Esophagus (tissue), 2 donors: Measurements from ENCODE around the gene TP53. TPM values are rescaled to one million over a fixed set of nuclear protein-coding genes. Genes with fewer than 3 reads are reported as not detected.
"Not testable (repeated sequence)": the region's sequence is repeated elsewhere in the genome, so short reads cannot be mapped to it uniquely, and the experiment has no call there.

ENCODE experiments used
- H3K27ac ChIP-seq, 2 donors: one replicate each; pipeline ENCODE4 v1.5.1; 2013; ENCODE audit warnings: low read depth in 2 of 2, mild to moderate bottlenecking in 2 of 2, inconsistent platforms in 1 of 2, low read length in 1 of 2, moderate library complexity in 1 of 2
- H3K27me3 ChIP-seq, 2 donors: one replicate each; pipeline ENCODE4 v1.6.1; 2013; ENCODE audit warnings: low read length in 2 of 2, control low read depth in 1 of 2, mild to moderate bottlenecking in 1 of 2; ENCODE audit not compliant: insufficient read depth in 2 of 2, control insufficient read depth in 1 of 2
- H3K36me3 ChIP-seq, 2 donors: one replicate each; pipeline ENCODE4 v1.6.1; 2013; ENCODE audit warnings: low read length in 1 of 2; ENCODE audit not compliant: control insufficient read depth in 2 of 2, insufficient read depth in 2 of 2
- H3K4me1 ChIP-seq, 2 donors: one replicate each; pipeline ENCODE4 v1.6.1; 2013; ENCODE audit warnings: low read length in 1 of 2; ENCODE audit not compliant: control insufficient read depth in 2 of 2, insufficient read depth in 2 of 2
- H3K4me3 ChIP-seq, 2 donors: one replicate each; pipeline ENCODE4 v1.5.1; 2013; ENCODE audit warnings: low read length in 2 of 2, mild to moderate bottlenecking in 2 of 2, low read depth in 1 of 2, moderate library complexity in 1 of 2
- H3K9me3 ChIP-seq, 2 donors: one replicate each; pipeline ENCODE4 v1.6.1; 2013; ENCODE audit warnings: mild to moderate bottlenecking in 2 of 2, low read depth in 1 of 2, low read length in 1 of 2, moderate library complexity in 1 of 2; ENCODE audit not compliant: control insufficient read depth in 2 of 2, insufficient read depth in 1 of 2
- WGBS, 2 donors: extraction: QIAGEN DNeasy Blood & Tissue Kit; methylation state at CpG; one replicate each; pipeline ENCODE4 v1.1.7; 2013; 5-methylcytosine and 5-hydroxymethylcytosine counted together
- polyA plus RNA-seq, 2 donors: library from polyadenylated mRNA; stranded (reverse); fragments of 200-250 nt; gene quantifications; one replicate each; pipeline ENCODE4 v1.2.3, GENCODE V29; 2013
- donor health status: healthy with polysubstance abuse.
- donor health status: Bipolar disorder and iron deficiency.

Gene TP53
- polyA plus RNA-seq, 2 donors: 20.5 to 22.3 TPM

GRCh38 chr17:7651665-7652387 lies 35.5 kb downstream of the TP53 start:
- H3K4me3 ChIP-seq: peak overlapping the region; percentile 33 to 48
- WGBS, 2 donors: 5 to 8% methylated on average over 43 to 54 of the region's 54 CpGs
- H3K9me3 ChIP-seq: no peaks in the 10 kb centered on the region
- peaks cover 0 to 5% of the 10 kb centered on the region in 2 donors for H3K27me3 ChIP-seq
- peaks cover 0 to 6% of the 10 kb centered on the region in 2 donors for H3K4me1 ChIP-seq
- H3K27ac ChIP-seq: peak overlapping the region in 1 of 2 donors; percentile 0
- no peaks in the 10 kb centered on the region for H3K36me3 ChIP-seq

DNA sequence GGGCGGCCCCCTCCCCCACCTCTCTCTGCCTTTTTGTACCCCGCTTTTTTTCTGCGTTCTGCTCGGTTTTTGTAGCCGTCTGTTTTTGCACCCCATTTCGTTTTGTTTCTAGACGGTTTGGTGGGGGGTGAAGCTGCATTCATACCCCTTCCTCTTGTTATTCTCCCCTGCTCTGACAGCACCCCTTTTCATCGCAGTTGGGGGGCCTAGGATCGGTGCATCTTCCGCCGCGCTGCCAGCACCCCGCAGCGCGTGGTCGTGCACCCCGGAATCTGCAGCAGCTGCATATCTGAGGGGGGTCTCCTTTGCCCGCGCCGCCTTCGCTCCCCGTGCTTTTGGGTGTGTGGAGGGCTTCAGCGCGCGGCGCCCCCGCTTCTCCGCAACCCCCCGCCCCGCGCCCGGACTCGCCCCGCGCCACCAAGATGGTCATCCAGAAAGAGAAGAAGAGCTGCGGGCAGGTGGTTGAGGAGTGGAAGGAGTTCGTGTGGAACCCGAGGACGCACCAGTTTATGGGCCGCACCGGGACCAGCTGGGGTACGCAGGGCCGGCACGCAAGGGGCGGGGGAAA lies 36.1 kb downstream of the TP53 start:
- Histone ChIP-seq H3K27ac (peak overlapping the region in 1 of 2 donors; percentile 0), H3K4me3 (peak overlapping the region; percentile 33 to 48)
- WGBS, 2 donors: 1% methylated on average over 41 to 45 of the region's 45 CpGs

DNA sequence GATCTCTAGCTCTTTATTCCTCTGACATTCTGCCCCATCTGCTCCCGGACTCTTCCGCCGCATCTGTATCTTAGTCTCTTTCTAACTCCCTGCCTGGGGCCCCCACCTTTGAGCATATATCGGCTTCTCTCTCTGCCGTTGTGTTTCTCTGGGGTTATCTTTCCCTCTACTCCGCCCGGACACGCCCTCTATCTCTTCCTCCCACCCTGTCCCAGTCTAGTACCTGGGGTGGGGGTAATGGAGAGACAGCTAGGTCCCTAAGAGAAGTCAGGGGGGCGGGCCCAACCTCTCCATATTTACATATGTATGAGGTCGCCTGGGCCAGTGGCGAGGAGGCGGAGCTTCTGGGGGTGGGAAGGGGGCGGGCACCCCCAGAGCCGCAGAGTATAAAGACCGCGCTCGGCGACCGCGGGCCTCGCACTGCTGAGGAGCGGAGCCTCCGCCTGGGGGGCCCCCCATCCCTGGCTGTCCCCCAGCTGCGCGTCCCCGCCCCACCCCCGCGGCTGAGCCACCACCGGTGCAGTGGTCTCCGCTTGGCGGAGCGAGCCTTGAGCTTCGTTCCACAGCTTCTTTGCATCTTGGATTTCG lies 36.7 kb downstream of the TP53 start, which contains the start of gene ATP1B2:
Gene ATP1B2 (plus strand): TSS at position 418 of the 588 bp plus-strand sequence. CDS start 593 bp downstream, outside the sequence.
- no peaks in the 10 kb centered on the region for H3K9me3 ChIP-seq
- peak within 1 kb of the TSS in 1 of 2 donors; percentile 0 for H3K27ac ChIP-seq
- 1% methylated on average over 25 to 34 of the region's 34 CpGs for WGBS, 2 donors
- no peaks in the 10 kb centered on the region for H3K36me3 ChIP-seq
- peak within 1 kb of the TSS; percentile 33 to 48 for H3K4me3 ChIP-seq
- H3K4me1 ChIP-seq: peaks cover 0 to 6% of the 10 kb centered on the region in 2 donors
- H3K27me3 ChIP-seq: peaks cover 0 to 5% of the 10 kb centered on the region in 2 donors

More for the DNA sequence above, 36.1 kb downstream of the TP53 start:
- Histone ChIP-seq H3K4me1 (peaks cover 0 to 6% of the 10 kb centered on the region in 2 donors), H3K36me3 (no peaks in the 10 kb centered on the region), H3K27me3 (peaks cover 0 to 5% of the 10 kb centered on the region in 2 donors), H3K9me3 (no peaks in the 10 kb centered on the region)

DNA sequence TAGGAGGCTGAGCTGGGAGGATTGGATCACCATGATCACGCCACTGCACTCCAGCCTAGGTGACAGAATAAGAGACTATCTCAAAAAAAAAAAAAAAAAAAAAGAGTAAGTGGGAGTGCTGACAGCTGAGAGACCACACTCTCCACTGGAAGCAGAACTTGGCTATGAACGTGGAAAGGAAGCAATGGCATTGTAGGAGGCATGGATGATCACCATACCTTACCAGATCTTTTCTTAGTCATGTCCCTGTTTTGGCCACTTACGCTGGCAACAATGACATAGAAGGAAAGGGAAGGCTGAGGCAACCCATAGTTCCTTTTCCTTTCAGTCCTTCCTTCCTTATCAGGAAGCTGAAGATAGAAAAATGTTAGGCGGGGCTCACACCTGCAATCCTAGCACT lies 40.3 kb downstream of the TP53 start:
- Histone ChIP-seq H3K27me3 (peaks cover 0 to 5% of the 10 kb centered on the region in 2 donors), H3K4me3 (no peak overlapping the region), H3K36me3 (no peaks in the 10 kb centered on the region), H3K9me3 (no peaks in the 10 kb centered on the region), H3K4me1 (peaks cover 0 to 6% of the 10 kb centered on the region in 2 donors), H3K27ac (no peak overlapping the region)
- WGBS, 2 donors: 73 to 78% methylated on average over 4 of the region's 4 CpGs

- Histone ChIP-seq H3K4me1 (peaks cover 0 to 4% of the 10 kb centered on the region in 2 donors), H3K27ac (no peak overlapping the region), H3K4me3 (no peak overlapping the region), H3K36me3 (no peaks in the 10 kb centered on the region), H3K9me3 (no peaks in the 10 kb centered on the region), H3K27me3 (peaks cover 0 to 4% of the 10 kb centered on the region in 2 donors)
- whole genome bisulfite sequencing, 2 donors: 62 to 70% methylated on average over 9 of the region's 9 CpGs
Measured at GRCh38 chr17:7646457-7646856, 40.8 kb downstream of the TP53 start.

DNA sequence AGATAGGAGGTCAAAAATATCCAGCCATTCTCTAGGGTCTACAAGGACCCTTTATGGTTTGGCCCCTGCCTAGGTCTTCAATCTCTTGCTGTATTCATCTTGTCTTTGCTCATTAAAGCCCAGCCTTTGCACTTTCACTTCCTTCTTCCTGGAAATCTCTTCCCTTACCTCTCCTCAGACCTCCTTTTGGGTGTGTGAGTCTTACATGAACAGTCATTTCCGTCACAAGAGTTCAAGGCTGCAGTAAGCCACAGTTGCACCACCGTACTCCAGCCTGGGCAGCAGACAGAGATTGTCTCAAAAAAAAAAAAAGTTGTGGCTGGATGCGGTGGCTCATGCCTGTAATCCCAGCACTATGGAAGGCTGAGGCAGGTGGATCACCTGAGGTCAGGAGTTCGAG lies 42.5 kb downstream of the TP53 start:
- Histone ChIP-seq H3K27ac (no peak overlapping the region), H3K4me1 (no peaks in the 10 kb centered on the region), H3K4me3 (no peak overlapping the region), H3K27me3 (no peaks in the 10 kb centered on the region), H3K9me3 (no peaks in the 10 kb centered on the region), H3K36me3 (no peaks in the 10 kb centered on the region)
- WGBS, 2 donors: 85 to 90% methylated on average over 4 of the region's 4 CpGs

GRCh38 chr17:7641635-7642034 lies 45.7 kb downstream of the TP53 start:
- not testable (repeated sequence) for H3K36me3 ChIP-seq, H3K27me3 ChIP-seq, H3K4me3 ChIP-seq, H3K4me1 ChIP-seq, H3K27ac ChIP-seq, H3K9me3 ChIP-seq
- 65% methylated on average over 7 of the region's 7 CpGs for WGBS, 2 donors

- Histone ChIP-seq H3K36me3 (no peaks in the 10 kb centered on the region), H3K4me1 (no peaks in the 10 kb centered on the region), H3K27me3 (no peaks in the 10 kb centered on the region), H3K27ac (no peak overlapping the region), H3K9me3 (no peaks in the 10 kb centered on the region), H3K4me3 (no peak overlapping the region)
- WGBS, 2 donors: 94 to 95% methylated on average over 26 of the region's 26 CpGs
Measured at GRCh38 chr17:7640783-7641182, 46.5 kb downstream of the TP53 start.

DNA sequence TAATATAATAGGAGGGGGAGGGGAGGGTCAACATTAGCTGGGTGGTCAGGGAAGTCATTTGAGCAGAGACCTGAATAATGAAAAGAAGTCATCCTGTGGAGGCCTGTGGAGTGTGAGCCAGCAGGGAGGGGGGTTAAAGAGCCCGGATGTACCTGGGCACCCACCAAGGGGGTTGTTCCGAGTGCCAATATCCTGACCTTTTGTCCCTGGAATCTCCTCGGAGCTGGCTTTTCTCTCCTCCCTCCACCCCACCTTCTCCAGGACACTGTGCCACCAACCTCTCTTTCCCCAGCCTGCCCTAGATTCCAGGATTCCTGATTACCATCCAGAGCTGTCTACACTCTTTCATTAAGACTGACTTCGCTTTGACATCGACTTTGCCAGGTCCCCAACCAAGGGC lies 51.1 kb downstream of the TP53 start:
- no peak overlapping the region for H3K27ac ChIP-seq
- H3K27me3 ChIP-seq: no peaks in the 10 kb centered on the region
- no peaks in the 10 kb centered on the region for H3K9me3 ChIP-seq
- no peaks in the 10 kb centered on the region for H3K36me3 ChIP-seq
- no peak overlapping the region for H3K4me3 ChIP-seq
- WGBS, 2 donors: 69 to 75% methylated on average over 4 to 5 of the region's 5 CpGs
- no peaks in the 10 kb centered on the region for H3K4me1 ChIP-seq
